NCI-H1048 (cell line): ENCODE measurements around the gene DCP2.
"Not testable (repeated sequence)": the region's sequence is repeated elsewhere in the genome, so short reads cannot be mapped to it uniquely, and the experiment has no call there.

Experiments used
- DNase-seq: peaks from one replicate; lab custom pipeline; 2025; lab: John Stamatoyannopoulos, UW

DCP2 gene

GRCh38 chr5:112976432-112977309 is at the start of gene DCP2:
TSS of gene DCP2 (plus strand) at chr5:112976798. CDS start at chr5:112976934, 136 bp downstream.
- DNase-seq: peak; percentile 98

- no peak for DNase-seq
These were observed 47.1 kb upstream of the DCP2 start for GRCh38 chr5:112929336-112930081.

GRCh38 chr5:112930082-112930344 is 46.6 kb upstream of the DCP2 start:
- no peak for DNase-seq

DNA sequence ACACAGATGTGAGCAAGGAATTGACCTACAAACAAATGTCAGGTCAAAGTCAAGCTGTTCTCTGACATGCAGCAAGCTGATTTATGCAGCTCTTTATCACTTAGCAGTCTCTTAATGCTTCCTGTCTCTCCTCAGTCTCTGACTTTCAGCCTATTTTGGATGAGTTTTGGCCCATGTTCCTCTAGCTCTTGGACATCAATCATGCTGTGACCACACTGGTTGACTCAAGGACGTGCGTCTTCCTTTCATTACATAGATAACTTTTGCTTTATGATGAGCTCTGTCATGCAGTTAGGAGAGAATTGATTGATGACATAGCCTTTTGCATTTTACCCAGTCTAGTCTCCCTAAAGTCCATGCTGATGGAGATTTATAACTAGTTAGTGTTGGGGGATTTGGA is 45.1 kb upstream of the DCP2 start:
- DNase-seq: no peak

GRCh38 chr5:112933105-112933504 is 43.5 kb upstream of the DCP2 start:
- DNase-seq: no peak

GRCh38 chr5:112933651-112934365 is 42.8 kb upstream of the DCP2 start:
- DNase-seq: no peak

DNA sequence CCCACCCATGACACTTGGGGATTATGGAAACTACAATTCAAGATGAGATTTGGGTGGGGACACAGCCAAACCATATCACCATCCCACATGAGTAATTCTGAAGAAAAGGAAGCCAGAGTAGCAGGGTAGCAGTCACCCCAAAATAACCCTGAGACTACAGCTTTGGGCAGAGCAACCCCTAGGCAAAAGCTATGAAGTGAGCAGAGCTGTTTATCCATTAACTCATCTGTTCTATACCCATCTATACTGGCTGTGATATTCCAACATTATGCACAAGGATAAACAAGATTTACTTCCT is 42.3 kb upstream of the DCP2 start:
- DNase-seq: no peak

- no peak for DNase-seq
These were observed 40.9 kb upstream of the DCP2 start for GRCh38 chr5:112935675-112936074.

DNA sequence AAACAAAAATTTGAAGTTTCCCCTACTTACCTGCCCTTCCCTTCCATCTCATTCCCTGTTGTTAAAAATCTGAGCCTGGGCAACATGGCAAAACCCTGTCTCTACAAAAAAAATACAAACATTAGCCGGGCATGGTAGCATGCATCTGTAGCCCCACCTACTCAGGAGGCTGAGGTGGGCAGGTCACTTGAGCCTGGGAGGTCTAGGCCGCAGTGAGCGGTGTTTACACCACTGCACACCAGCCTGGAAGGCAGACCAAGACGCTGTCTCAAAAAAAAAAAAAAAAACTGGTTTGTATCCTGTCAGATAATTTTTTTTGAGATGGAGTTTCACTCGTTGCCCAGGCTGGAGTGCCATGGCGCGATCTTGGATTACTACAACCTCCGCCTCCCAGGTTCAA is 38.3 kb upstream of the DCP2 start:
- no peak for DNase-seq

DNA sequence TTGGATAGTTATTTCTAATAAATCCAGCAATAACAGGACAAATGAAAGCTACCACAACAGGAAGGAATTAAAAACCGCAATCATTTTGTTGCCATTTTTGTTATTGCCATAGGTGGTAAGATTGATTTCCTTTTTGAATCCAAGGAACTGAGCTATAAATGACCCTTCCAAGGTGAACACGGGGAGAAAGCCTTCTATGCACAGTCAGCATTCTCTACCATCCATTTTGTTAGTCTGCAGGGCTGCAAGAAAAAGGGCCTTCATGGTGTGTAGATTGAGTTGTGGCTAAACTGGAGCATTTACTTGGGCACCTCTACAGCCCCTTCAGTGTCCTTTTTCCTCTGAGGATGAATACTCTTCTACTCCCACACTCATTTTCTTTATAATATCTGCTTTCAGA is 35.9 kb upstream of the DCP2 start:
- no peak for DNase-seq

GRCh38 chr5:112948458-112948857 is 28.1 kb upstream of the DCP2 start:
- DNase-seq: no peak

GRCh38 chr5:112951124-112951702 is 25.4 kb upstream of the DCP2 start:
- no peak for DNase-seq

DNA sequence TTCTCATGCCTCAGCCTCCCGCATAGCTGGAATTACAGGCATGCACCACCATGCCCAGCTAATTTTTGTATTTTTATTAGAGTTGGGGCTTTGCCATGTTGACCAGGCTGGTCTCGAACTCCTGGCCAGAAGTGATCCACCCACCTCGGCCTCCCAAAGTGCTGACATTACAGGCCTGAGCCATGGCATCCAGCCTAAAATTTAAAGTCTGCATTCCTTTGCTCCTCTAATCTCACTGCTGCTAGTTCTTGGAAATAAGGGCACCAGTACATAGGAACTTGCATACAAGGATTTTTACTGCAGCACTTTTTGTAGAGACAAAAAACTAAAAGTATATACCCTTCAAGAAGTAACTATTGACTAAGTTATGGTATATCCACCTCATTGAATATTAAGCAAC is 20.0 kb upstream of the DCP2 start:
- no peak for DNase-seq

DNA sequence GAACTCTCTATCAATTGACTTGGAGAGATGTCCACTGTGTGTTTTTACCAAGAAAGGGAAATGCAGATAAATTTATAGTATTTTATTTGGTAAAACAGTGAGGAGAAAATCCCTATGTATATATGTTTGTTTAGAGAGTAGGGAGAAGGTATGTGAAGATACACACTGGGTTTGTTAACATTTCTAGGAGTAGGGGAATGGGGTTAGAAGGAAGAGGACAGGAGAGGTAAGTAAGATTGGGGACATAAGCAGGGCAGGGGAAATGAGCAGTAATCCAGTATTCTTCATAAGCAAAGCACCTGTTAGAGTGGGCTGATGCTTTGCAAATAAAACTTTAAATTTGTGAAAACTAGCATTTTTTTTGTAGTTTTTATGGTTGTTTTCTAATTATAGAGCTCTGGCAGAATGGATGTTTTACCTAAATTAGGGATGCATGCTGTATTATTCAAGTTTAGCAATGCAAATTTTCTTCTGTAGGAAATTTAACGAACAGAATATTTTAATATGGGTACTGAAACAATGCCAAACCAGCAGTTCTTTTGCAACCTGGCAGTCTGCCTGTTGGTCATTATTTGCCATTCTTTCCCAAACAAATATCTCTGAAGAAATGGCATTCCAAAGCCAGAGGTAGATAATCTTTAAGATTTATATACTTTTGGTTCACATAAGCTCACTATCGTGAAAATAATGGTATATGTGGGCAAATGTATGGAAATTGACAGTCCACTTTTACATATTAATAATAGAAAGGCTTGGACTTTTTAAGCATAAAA is 19.4 kb upstream of the DCP2 start:
- DNase-seq: peak; percentile 43

GRCh38 chr5:112958093-112959088 is 18.2 kb upstream of the DCP2 start:
- peak; percentile 72 for DNase-seq

DNA sequence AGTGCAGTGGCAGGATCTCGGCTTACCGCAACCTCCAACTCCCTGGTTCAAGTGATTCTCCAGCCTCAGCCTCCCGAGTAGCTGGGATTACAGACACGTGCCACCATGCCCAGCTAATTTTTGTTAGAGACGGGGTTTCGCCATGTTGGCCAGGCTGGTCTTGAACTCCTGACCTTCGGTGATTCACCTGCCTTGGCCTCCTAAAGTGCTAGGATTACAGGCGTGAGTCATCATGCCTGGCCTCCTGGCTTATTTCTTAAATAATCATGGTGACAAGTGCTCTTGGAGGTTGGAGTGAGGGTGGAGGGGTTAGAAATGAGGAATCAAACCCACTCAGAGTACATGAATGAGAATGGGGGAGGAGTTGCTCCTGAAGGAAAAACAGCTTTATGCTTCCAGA is 16.7 kb upstream of the DCP2 start:
- DNase-seq: not testable (repeated sequence)

- no peak for DNase-seq
These were observed 16.3 kb upstream of the DCP2 start for GRCh38 chr5:112960315-112960714.

- no peak for DNase-seq
These were observed 15.6 kb upstream of the DCP2 start for GRCh38 chr5:112960863-112961504.

GRCh38 chr5:112963374-112963733 is 13.2 kb upstream of the DCP2 start:
- not testable (repeated sequence) for DNase-seq

- DNase-seq: no peak
These were observed 10.8 kb upstream of the DCP2 start for GRCh38 chr5:112965733-112966306.
